DND-41 (cell line): ENCODE measurements around the gene ANKFN1.

Experiments
- ATAC-seq: fragments of 200-7000 bp; cut with Tn5 transposase; 3 replicates; pipeline ENCODE4 v1.9.1; 2021; ENCODE audit warnings: low read depth; ENCODE audit not compliant: insufficient read depth
- DNase-seq: peaks from one replicate; pipeline ENCODE4 v3.0.0-alpha.2; 2020
- H2AFZ ChIP-seq: 2 replicates; pipeline ENCODE4 v1.6.0; 2012; ENCODE audit warnings: low read depth, low read length
- H3K27ac ChIP-seq: 2 replicates; pipeline ENCODE4 v1.5.1; 2012; ENCODE audit warnings: low read length, inconsistent platforms
- H3K27me3 ChIP-seq: fragments of 200-600 bp; sonication (generic); 2 replicates; pipeline ENCODE4 v1.6.0; 2012; ENCODE audit warnings: low read length, mild to moderate bottlenecking, inconsistent platforms; ENCODE audit not compliant: insufficient read depth, poor library complexity
- H3K36me3 ChIP-seq: 2 replicates; pipeline ENCODE4 v1.5.1; 2012; ENCODE audit warnings: low read length, inconsistent platforms; ENCODE audit not compliant: insufficient read depth
- H3K4me1 ChIP-seq: 2 replicates; pipeline ENCODE4 v1.5.1; 2012; ENCODE audit warnings: mild to moderate bottlenecking, low read length; ENCODE audit not compliant: insufficient read depth
- H3K4me2 ChIP-seq: 2 replicates; pipeline ENCODE4 v1.6.0; 2012; ENCODE audit warnings: mild to moderate bottlenecking, moderate library complexity, low read length, inconsistent platforms; ENCODE audit not compliant: insufficient read depth
- H3K4me3 ChIP-seq, 2 experiments: fragments of 200-600 bp in 1 of 2; shearing (Covaris generic) in 1 of 2; 2 replicates each; pipeline ENCODE4 v1.5.1; 2012 to 2016; ENCODE audit warnings: inconsistent platforms in 2 of 2, low read length in 2 of 2, mild to moderate bottlenecking in 2 of 2, low read depth in 1 of 2, moderate library complexity in 1 of 2
- H3K79me2 ChIP-seq: 2 replicates; pipeline ENCODE4 v1.6.0; 2012; ENCODE audit warnings: low read length, inconsistent platforms; ENCODE audit not compliant: insufficient read depth
- H3K9ac ChIP-seq: 2 replicates; pipeline ENCODE4 v1.6.0; 2012; ENCODE audit warnings: low read depth, mild to moderate bottlenecking, inconsistent platforms, low read length, moderate library complexity
- H3K9me3 ChIP-seq: 2 replicates; pipeline ENCODE4 v1.5.1; 2012; ENCODE audit warnings: low read length, moderate library complexity, mild to moderate bottlenecking, inconsistent platforms; ENCODE audit not compliant: insufficient read depth, severe bottlenecking
- H4K20me1 ChIP-seq: 2 replicates; pipeline ENCODE4 v1.6.0; 2012; ENCODE audit warnings: low read length; ENCODE audit not compliant: insufficient read depth
- EZH2 ChIP-seq: IDR thresholded peaks from 3 replicates; pipeline ENCODE4 v1.6.1; 2012; ENCODE audit warnings: borderline replicate concordance, low read depth, mild to moderate bottlenecking, moderate library complexity, low read length, inconsistent platforms; ENCODE audit not compliant: severe bottlenecking
- TF ChIP-seq, protein P1 (sequence below): IDR thresholded peaks from 2 replicates; pipeline ENCODE4 v1.5.1; 2012; ENCODE audit warnings: borderline replicate concordance, low read length, moderate library complexity, mild to moderate bottlenecking; ENCODE audit not compliant: poor library complexity, severe bottlenecking; ENCODE audit errors: extremely low read depth

Gene ANKFN1

DNA sequence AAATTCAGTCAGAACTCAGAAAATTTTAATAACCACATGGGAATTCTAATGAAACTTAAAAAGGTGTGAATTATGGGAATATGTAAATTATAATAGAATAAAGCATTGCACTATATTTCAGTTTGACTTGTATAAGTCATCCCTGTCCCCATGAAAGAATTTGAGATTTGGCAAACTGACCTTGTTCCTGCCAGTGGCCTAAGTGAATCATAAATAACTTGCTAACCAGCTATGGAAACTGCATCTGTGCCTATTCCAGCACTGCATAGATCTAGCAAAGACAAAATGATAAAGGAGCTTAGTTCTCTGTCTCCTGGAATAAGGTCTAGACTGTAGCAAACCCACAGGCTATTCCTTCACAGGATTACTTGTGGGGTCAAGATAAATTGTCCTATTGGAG lies 333.5 kb downstream of the ANKFN1 start:
- Histone ChIP-seq H3K9me3 (no peaks in the 10 kb centered on the region), H3K27me3 (no peaks in the 10 kb centered on the region), H3K9ac (no peak overlapping the region), H2AFZ (no peak overlapping the region), H3K4me3 (no peak overlapping the region), H4K20me1 (no peaks in the 10 kb centered on the region), H3K79me2 (no peaks in the 10 kb centered on the region), H3K4me1 (0 out of 2 replicates have a peak, but pooled peaks cover 4% of the 10 kb centered on the region), H3K27ac (no peak overlapping the region), H3K4me2 (no peak overlapping the region), H3K36me3 (no peaks in the 10 kb centered on the region)
- ATAC-seq: no peak
- no peak for TF ChIP-seq EZH2
- no peak for DNase-seq

DNA sequence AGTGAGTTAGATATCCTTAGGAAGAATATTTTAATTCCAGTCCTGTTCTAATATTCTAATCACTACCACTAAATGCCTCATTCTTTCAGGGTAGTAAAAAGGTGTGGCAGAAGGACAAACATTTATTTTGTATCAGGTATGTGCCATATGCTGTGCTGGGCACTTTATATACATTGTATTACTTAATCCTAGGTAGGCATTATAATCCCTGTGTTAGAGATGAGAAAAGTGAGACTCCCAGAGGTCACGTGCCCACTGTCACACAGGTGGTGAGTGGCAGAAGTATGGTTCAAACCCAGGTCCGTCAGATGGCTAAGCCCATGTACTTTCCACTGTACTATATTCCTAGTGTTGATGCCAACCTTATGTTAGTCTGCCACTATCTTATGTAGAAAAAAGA lies 335.5 kb downstream of the ANKFN1 start:
- H3K4me2 ChIP-seq: no peak overlapping the region
- no peak overlapping the region for H3K9ac ChIP-seq
- H3K36me3 ChIP-seq: no peaks in the 10 kb centered on the region
- DNase-seq (no peak), ATAC-seq (no peak)
- no peak overlapping the region for H2AFZ ChIP-seq
- H3K27ac ChIP-seq: no peak overlapping the region
- no peaks in the 10 kb centered on the region for H4K20me1 ChIP-seq
- no peaks in the 10 kb centered on the region for H3K9me3 ChIP-seq
- no peak for TF ChIP-seq EZH2
- TF ChIP-seq, protein P1, sequence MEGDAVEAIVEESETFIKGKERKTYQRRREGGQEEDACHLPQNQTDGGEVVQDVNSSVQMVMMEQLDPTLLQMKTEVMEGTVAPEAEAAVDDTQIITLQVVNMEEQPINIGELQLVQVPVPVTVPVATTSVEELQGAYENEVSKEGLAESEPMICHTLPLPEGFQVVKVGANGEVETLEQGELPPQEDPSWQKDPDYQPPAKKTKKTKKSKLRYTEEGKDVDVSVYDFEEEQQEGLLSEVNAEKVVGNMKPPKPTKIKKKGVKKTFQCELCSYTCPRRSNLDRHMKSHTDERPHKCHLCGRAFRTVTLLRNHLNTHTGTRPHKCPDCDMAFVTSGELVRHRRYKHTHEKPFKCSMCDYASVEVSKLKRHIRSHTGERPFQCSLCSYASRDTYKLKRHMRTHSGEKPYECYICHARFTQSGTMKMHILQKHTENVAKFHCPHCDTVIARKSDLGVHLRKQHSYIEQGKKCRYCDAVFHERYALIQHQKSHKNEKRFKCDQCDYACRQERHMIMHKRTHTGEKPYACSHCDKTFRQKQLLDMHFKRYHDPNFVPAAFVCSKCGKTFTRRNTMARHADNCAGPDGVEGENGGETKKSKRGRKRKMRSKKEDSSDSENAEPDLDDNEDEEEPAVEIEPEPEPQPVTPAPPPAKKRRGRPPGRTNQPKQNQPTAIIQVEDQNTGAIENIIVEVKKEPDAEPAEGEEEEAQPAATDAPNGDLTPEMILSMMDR: no peak
- no peak overlapping the region for H3K4me3 ChIP-seq
- no peaks in the 10 kb centered on the region for H3K27me3 ChIP-seq
- 0 out of 2 replicates have a peak, but pooled peaks cover 4% of the 10 kb centered on the region for H3K4me1 ChIP-seq
- H3K79me2 ChIP-seq: no peaks in the 10 kb centered on the region

DNA sequence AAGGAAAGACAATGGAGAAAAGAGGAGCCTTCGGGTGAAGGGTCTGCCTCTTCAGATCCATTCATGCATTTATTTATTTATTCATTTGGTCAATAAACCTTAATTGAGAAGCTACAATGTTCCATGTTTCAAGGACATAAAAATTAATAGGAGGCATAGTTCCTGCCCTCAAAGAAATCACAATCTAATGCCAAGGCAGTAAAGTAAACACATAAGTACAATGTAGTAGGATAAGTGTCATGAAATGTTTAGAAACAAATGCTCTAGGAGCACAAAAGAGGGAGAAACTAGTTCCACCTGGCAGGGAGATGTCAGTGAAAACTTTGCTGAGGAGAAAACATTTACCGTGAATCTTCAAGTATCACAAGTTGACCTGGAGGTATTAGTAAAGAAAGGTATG lies 336.7 kb downstream of the ANKFN1 start:
- H3K4me2 ChIP-seq: no peak overlapping the region
- DNase-seq: no peak
- H3K27me3 ChIP-seq: no peaks in the 10 kb centered on the region

DNA sequence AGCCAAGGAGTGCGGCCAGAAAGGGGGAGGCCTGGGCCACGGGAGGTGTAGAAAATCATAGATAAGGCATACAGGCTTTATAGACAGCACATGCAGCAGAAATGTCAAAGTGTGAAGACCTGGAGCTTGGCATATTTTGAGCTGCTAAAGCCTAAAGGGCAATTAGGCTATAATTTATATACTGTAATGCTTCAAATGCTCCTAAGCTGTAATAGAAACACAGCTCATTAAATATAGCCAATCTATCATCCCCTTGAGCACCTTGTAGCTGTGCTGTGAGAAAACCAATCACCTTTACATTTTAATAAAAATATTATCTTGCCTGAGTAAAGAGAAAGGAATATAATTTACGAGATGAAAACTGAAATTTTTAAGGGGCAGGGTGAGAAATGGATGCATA lies 342.3 kb downstream of the ANKFN1 start:
- H2AFZ ChIP-seq: no peak overlapping the region
- H3K4me3 ChIP-seq: no peak overlapping the region
- no peaks in the 10 kb centered on the region for H4K20me1 ChIP-seq
- no peaks in the 10 kb centered on the region for H3K9me3 ChIP-seq
- H3K79me2 ChIP-seq: no peaks in the 10 kb centered on the region
- no peak for TF ChIP-seq EZH2
- TF ChIP-seq, protein P1: no peak
- H3K4me1 ChIP-seq: no peaks in the 10 kb centered on the region
- H3K36me3 ChIP-seq: no peaks in the 10 kb centered on the region
- ATAC-seq (no peak), DNase-seq (no peak)
- H3K27ac ChIP-seq: no peak overlapping the region
- H3K9ac ChIP-seq: no peak overlapping the region
- H3K27me3 ChIP-seq: no peaks in the 10 kb centered on the region
- no peak overlapping the region for H3K4me2 ChIP-seq

More for the DNA sequence above, 336.7 kb downstream of the ANKFN1 start:
- Histone ChIP-seq H3K36me3 (no peaks in the 10 kb centered on the region), H3K9me3 (no peaks in the 10 kb centered on the region), H3K79me2 (no peaks in the 10 kb centered on the region), H3K4me1 (0 out of 2 replicates have a peak, but pooled peaks cover 4% of the 10 kb centered on the region), H3K9ac (no peak overlapping the region), H4K20me1 (no peaks in the 10 kb centered on the region), H2AFZ (no peak overlapping the region), H3K4me3 (no peak overlapping the region), H3K27ac (no peak overlapping the region)
- no peak for TF ChIP-seq EZH2
- TF ChIP-seq, protein P1: no peak
- ATAC-seq: no peak
